Activated CD8-positive, alpha-beta memory T cell treated with anti-CD3 and anti-CD28 coated beads, Interleukin-2, amount 10 ng/mL, durations not matched to agents 7 days and 5 days (primary cell): ENCODE data around the gene RAVER2. TPM values are rescaled to one million over a fixed set of nuclear protein-coding genes. Genes with fewer than 3 reads are reported as not detected.
"Not testable (repeated sequence)": the region's sequence is repeated elsewhere in the genome, so short reads cannot be mapped to it uniquely, and the experiment has no call there.

ENCODE experiments used
- ATAC-seq: fragments of 150-1000 bp; cut with Tn5 transposase; one replicate; pipeline ENCODE4 v1.10.0; 2021; ENCODE audit warnings: moderate library complexity
- CTCF ChIA-PET: fragments of 350-600 bp; sonication (Branson Sonifier 250); formaldehyde crosslinking; loops from one replicate; lab custom pipeline; 2021; ENCODE audit warnings: antibody characterized with exemption; lab: Charles Lee
- DNase-seq: peaks from one replicate; pipeline ENCODE4 v3.0.0-alpha.2; 2020
- H3K27ac Mint-ChIP-seq: one replicate; pipeline ENCODE4 v1.8.0; 2021; ENCODE audit warnings: mild to moderate bottlenecking, mixed read lengths
- H3K27me3 Mint-ChIP-seq: one replicate; pipeline ENCODE4 v1.8.0; 2021; ENCODE audit warnings: mixed read lengths
- H3K36me3 Mint-ChIP-seq: one replicate; pipeline ENCODE4 v1.8.0; 2021; ENCODE audit warnings: mild to moderate bottlenecking, mixed read lengths
- H3K4me1 Mint-ChIP-seq: one replicate; pipeline ENCODE4 v1.8.0; 2021; ENCODE audit warnings: mixed read lengths
- H3K4me3 Mint-ChIP-seq: one replicate; pipeline ENCODE4 v1.8.0; 2021; ENCODE audit warnings: mild to moderate bottlenecking, moderate library complexity, mixed read lengths
- H3K9me3 Mint-ChIP-seq: one replicate; pipeline ENCODE4 v1.8.0; 2022; ENCODE audit warnings: low read depth, mixed read lengths
- total RNA-seq, 2 experiments: library from RNA; stranded (reverse); gene quantifications; one replicate each; pipeline ENCODE4 v1.2.3, GENCODE V29; 2021

The RAVER2 gene
- total RNA-seq, 2 experiments from 2014 or later = 5.7 to 8.8 TPM

- Mint-ChIP-seq H3K36me3 (no peaks in the 10 kb centered on the region), H3K4me3 (no peak overlapping the region), H3K27ac (no peak overlapping the region), H3K4me1 (no peaks in the 10 kb centered on the region), H3K9me3 (no peaks in the 10 kb centered on the region), H3K27me3 (peaks cover 23% of the 10 kb centered on the region)
- DNase-seq (no peak), ATAC-seq (no peak)
- CTCF ChIA-PET = interaction anchor here (1.2 to 1.5 kb wide), 2 partner anchors 11 to 38 kb away, joined by 3 to 4 read pairs; no protein-coding TSS in a partner anchor
Observed at GRCh38 chr1:64727861-64728260, 17.0 kb upstream of the RAVER2 start.

GRCh38 chr1:64733581-64734286 lies 11.1 kb upstream of the RAVER2 start:
- H3K27me3 Mint-ChIP-seq = no peaks in the 10 kb centered on the region
- no peak overlapping the region for H3K4me3 Mint-ChIP-seq
- H3K4me1 Mint-ChIP-seq = no peaks in the 10 kb centered on the region
- no peaks in the 10 kb centered on the region for H3K36me3 Mint-ChIP-seq
- no peaks in the 10 kb centered on the region for H3K9me3 Mint-ChIP-seq
- no peak for DNase-seq
- ATAC-seq = no peak
- CTCF ChIA-PET = interaction anchor here (1.2 to 1.4 kb wide), 3 partner anchors 11 to 954 kb away, joined by 3 to 4 read pairs (median 4); partner anchors contain the start of gene RAVER2
- no peak overlapping the region for H3K27ac Mint-ChIP-seq

- H3K27me3 Mint-ChIP-seq = no peaks in the 10 kb centered on the region
- H3K4me1 Mint-ChIP-seq = no peaks in the 10 kb centered on the region
- H3K36me3 Mint-ChIP-seq = no peaks in the 10 kb centered on the region
- no peak for ATAC-seq
- no peak for DNase-seq
- no peak overlapping the region for H3K4me3 Mint-ChIP-seq
- H3K9me3 Mint-ChIP-seq = no peaks in the 10 kb centered on the region
- CTCF ChIA-PET = interaction anchor here (1.2 to 1.4 kb wide), 2 partner anchors 89 to 953 kb away, joined by 3 to 4 read pairs; no protein-coding TSS in a partner anchor
- no peak overlapping the region for H3K27ac Mint-ChIP-seq
Observed at GRCh38 chr1:64734287-64734652, 10.6 kb upstream of the RAVER2 start.

- H3K4me3 Mint-ChIP-seq, H3K27ac Mint-ChIP-seq, H3K9me3 Mint-ChIP-seq, DNase-seq, ATAC-seq, H3K27me3 Mint-ChIP-seq, H3K36me3 Mint-ChIP-seq: not testable (repeated sequence)
- peaks cover 10% of the 10 kb centered on the region for H3K4me1 Mint-ChIP-seq
- CTCF ChIA-PET = interaction anchor here (1.6 kb wide), 1 partner anchor 48 kb away, joined by 4 read pairs; no protein-coding TSS in a partner anchor
Observed at GRCh38 chr1:64740687-64741086, 4.2 kb upstream of the RAVER2 start.

GRCh38 chr1:64743954-64744491 lies 852 bp upstream of the RAVER2 start:
- CTCF ChIA-PET = interaction anchor here (1.2 to 3.7 kb wide), 4 partner anchors 11 to 86 kb away, joined by 3 to 30 read pairs (median 4); no protein-coding TSS in a partner anchor
- DNase-seq (no peak), ATAC-seq (peak; percentile 4)
- no peaks in the 10 kb centered on the region for H3K36me3 Mint-ChIP-seq
- H3K27ac Mint-ChIP-seq = peak overlapping the region; percentile 78
- H3K9me3 Mint-ChIP-seq = no peaks in the 10 kb centered on the region
- H3K4me3 Mint-ChIP-seq = peak overlapping the region; percentile 85
- H3K4me1 Mint-ChIP-seq = peaks cover 15% of the 10 kb centered on the region
- H3K27me3 Mint-ChIP-seq = peaks cover 9% of the 10 kb centered on the region

- H3K4me1 Mint-ChIP-seq = peaks cover 15% of the 10 kb centered on the region
- H3K36me3 Mint-ChIP-seq = no peaks in the 10 kb centered on the region
- no peak for DNase-seq
- peak; percentile 28 for ATAC-seq
- CTCF ChIA-PET = interaction anchor here (0.8 to 3.7 kb wide), 5 partner anchors 27 to 942 kb away, joined by 3 to 30 read pairs (median 4); no protein-coding TSS in a partner anchor
- peak overlapping the region; percentile 74 for H3K4me3 Mint-ChIP-seq
- H3K27me3 Mint-ChIP-seq = peaks cover 7% of the 10 kb centered on the region
- H3K27ac Mint-ChIP-seq = peak overlapping the region; percentile 64
- no peaks in the 10 kb centered on the region for H3K9me3 Mint-ChIP-seq
Observed at GRCh38 chr1:64745181-64745985, 508 bp downstream of the RAVER2 start.

- H3K36me3 Mint-ChIP-seq = no peaks in the 10 kb centered on the region
- H3K9me3 Mint-ChIP-seq = no peaks in the 10 kb centered on the region
- H3K4me3 Mint-ChIP-seq = peak overlapping the region; percentile 74
- DNase-seq (no peak), ATAC-seq (no peak)
- CTCF ChIA-PET = interaction anchor here (1.1 to 3.7 kb wide), 4 partner anchors 26 to 941 kb away, joined by 4 to 30 read pairs (median 4); no protein-coding TSS in a partner anchor
- peaks cover 15% of the 10 kb centered on the region for H3K4me1 Mint-ChIP-seq
- H3K27me3 Mint-ChIP-seq = peaks cover 7% of the 10 kb centered on the region
- H3K27ac Mint-ChIP-seq = peak overlapping the region; percentile 64
Observed at GRCh38 chr1:64745986-64746940, 1.4 kb downstream of the RAVER2 start.

GRCh38 chr1:64748222-64748621 lies 3.3 kb downstream of the RAVER2 start:
- peaks cover 7% of the 10 kb centered on the region for H3K27me3 Mint-ChIP-seq
- DNase-seq (no peak), ATAC-seq (no peak)
- H3K4me3 Mint-ChIP-seq = no peak overlapping the region
- no peak overlapping the region for H3K27ac Mint-ChIP-seq
- peaks cover 15% of the 10 kb centered on the region for H3K4me1 Mint-ChIP-seq
- CTCF ChIA-PET = interaction anchor here (1.0 kb wide), 1 partner anchor 11 kb away, joined by 3 read pairs; no protein-coding TSS in a partner anchor
- peaks cover 2% of the 10 kb centered on the region for H3K36me3 Mint-ChIP-seq
- no peaks in the 10 kb centered on the region for H3K9me3 Mint-ChIP-seq

GRCh38 chr1:64748706-64749105 lies 3.8 kb downstream of the RAVER2 start:
- Mint-ChIP-seq H3K4me1 (peaks cover 10% of the 10 kb centered on the region), H3K4me3 (no peak overlapping the region), H3K27me3 (peaks cover 4% of the 10 kb centered on the region), H3K9me3 (no peaks in the 10 kb centered on the region), H3K36me3 (peaks cover 2% of the 10 kb centered on the region), H3K27ac (no peak overlapping the region)
- no peak for ATAC-seq
- CTCF ChIA-PET = no interaction called here
- DNase-seq = no peak

- no peak overlapping the region for H3K4me3 Mint-ChIP-seq
- no peak overlapping the region for H3K27ac Mint-ChIP-seq
- CTCF ChIA-PET = no interaction called here
- ATAC-seq (no peak), DNase-seq (no peak)
- peaks cover 4% of the 10 kb centered on the region for H3K36me3 Mint-ChIP-seq
- H3K4me1 Mint-ChIP-seq = peaks cover 5% of the 10 kb centered on the region
- H3K27me3 Mint-ChIP-seq = no peaks in the 10 kb centered on the region
- H3K9me3 Mint-ChIP-seq = no peaks in the 10 kb centered on the region
Observed at GRCh38 chr1:64750092-64750491, 5.2 kb downstream of the RAVER2 start.

GRCh38 chr1:64750875-64751274 lies 6.0 kb downstream of the RAVER2 start:
- Mint-ChIP-seq H3K4me1 (peaks cover 4% of the 10 kb centered on the region), H3K27ac (no peak overlapping the region), H3K27me3 (no peaks in the 10 kb centered on the region), H3K9me3 (no peaks in the 10 kb centered on the region), H3K36me3 (peaks cover 4% of the 10 kb centered on the region), H3K4me3 (no peak overlapping the region)
- no peak for ATAC-seq
- CTCF ChIA-PET = interaction anchor here (1.4 kb wide), 1 partner anchor 12 kb away, joined by 3 read pairs; no protein-coding TSS in a partner anchor
- no peak for DNase-seq

- CTCF ChIA-PET = no interaction called here
- Mint-ChIP-seq H3K4me3 (no peak overlapping the region), H3K4me1 (no peaks in the 10 kb centered on the region), H3K27me3 (no peaks in the 10 kb centered on the region), H3K27ac (no peak overlapping the region), H3K36me3 (peaks cover 7% of the 10 kb centered on the region), H3K9me3 (peaks cover 2% of the 10 kb centered on the region)
- ATAC-seq (no peak), DNase-seq (no peak)
Observed at GRCh38 chr1:64754173-64754572, 9.3 kb downstream of the RAVER2 start.
